RWPE2 (cell line): ENCODE measurements around the gene DSTN.

Experiments used
- ATAC-seq: fragments of 200-7000 bp; cut with Tn5 transposase; 3 replicates; pipeline ENCODE4 v1.9.1; 2021; ENCODE audit warnings: low read depth
- DNase-seq: peaks from one replicate; pipeline ENCODE4 v3.0.0-alpha.2; 2020; ENCODE audit warnings: low spot score
- H3K27ac ChIP-seq: fragments of 450-650 bp; 2 replicates; pipeline ENCODE4 v1.5.1; 2017; ENCODE audit warnings: mild to moderate bottlenecking; ENCODE audit not compliant: poor library complexity, severe bottlenecking
- H3K27me3 ChIP-seq: fragments of 250-450 bp; sonication (Bioruptor Pico); 2 replicates; pipeline ENCODE4 v1.5.1; 2021; ENCODE audit warnings: mild to moderate bottlenecking, moderate library complexity; ENCODE audit not compliant: insufficient read depth, poor library complexity, severe bottlenecking
- H3K36me3 ChIP-seq: fragments of 250-450 bp; sonication (Bioruptor Pico); 2 replicates; pipeline ENCODE4 v1.5.1; 2020; ENCODE audit warnings: low read depth, mild to moderate bottlenecking, moderate library complexity
- H3K4me1 ChIP-seq: fragments of 250-450 bp; sonication (Bioruptor Pico); 2 replicates; pipeline ENCODE4 v1.5.1; 2021; ENCODE audit warnings: mild to moderate bottlenecking, moderate library complexity; ENCODE audit not compliant: insufficient read depth, poor library complexity, severe bottlenecking
- H3K4me3 ChIP-seq: fragments of 250-450 bp; sonication (Bioruptor Pico); 2 replicates; pipeline ENCODE4 v1.5.1; 2021; ENCODE audit warnings: mild to moderate bottlenecking, moderate library complexity; ENCODE audit not compliant: severe bottlenecking
- H3K9me3 ChIP-seq: fragments of 250-450 bp; sonication (Bioruptor Pico); 2 replicates; pipeline ENCODE4 v1.5.1; 2021; ENCODE audit warnings: mild to moderate bottlenecking, moderate library complexity; ENCODE audit not compliant: severe bottlenecking
- CTCF ChIP-seq: fragments of 450-650 bp; IDR thresholded peaks from one replicate; pipeline ENCODE4 v1.5.1; 2017; ENCODE audit warnings: mild to moderate bottlenecking, moderate library complexity; ENCODE audit not compliant: poor library complexity, severe bottlenecking

The DSTN gene

DNA sequence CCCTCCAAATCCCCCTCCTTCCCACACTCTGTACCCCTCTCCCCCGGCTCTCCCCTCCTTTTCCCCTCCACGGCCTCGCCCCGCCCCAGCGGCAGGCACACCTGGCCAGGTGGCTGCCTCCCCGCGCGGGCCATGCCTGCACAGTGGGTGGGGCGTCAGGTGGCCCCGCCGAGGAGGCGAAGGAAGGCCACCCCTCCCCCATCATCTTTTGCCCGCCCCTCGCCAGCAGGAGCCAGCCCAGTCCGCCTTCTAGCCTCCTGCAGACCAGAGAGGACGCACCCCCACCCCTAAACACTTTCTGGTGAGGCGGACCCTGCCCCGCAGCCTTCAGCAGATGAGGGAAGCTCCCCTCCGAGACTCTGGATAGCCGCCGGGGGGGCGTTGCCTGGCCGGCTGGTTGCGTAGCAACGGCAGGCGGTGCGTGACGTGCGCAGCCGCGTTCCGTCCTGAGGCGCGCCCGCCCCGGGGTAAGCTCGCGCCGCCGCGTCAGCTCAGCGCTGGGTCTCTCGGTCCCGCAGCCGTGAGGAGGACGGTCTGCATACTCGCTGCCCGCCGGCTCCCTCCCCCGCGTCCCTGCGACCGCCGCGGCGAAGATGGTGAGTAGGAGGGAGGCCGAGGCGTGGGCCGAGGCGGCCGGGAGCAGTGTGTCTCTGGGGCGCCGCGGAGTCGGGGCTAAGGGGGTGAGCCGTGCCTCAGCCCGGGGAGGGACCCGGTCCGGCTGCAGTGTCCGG lies at the start of gene DSTN:
DSTN (plus strand) TSS at position 460 of the 731 bp plus-strand sequence; CDS start at position 594, 134 bp downstream.
- Histone ChIP-seq H3K4me1 (peaks cover 31% of the 10 kb centered on the region), H3K4me3 (peak within 1 kb of the TSS; percentile 89), H3K36me3 (peaks cover 27% of the 10 kb centered on the region), H3K27ac (peak within 1 kb of the TSS; percentile 94), H3K9me3 (no peaks in the 10 kb centered on the region), H3K27me3 (no peaks in the 10 kb centered on the region)
- ATAC-seq (peak; percentile 66), DNase-seq (peak; percentile 98)
- no peak for TF ChIP-seq CTCF

GRCh38 chr20:17520583-17520982 lies 49.3 kb upstream of the DSTN start:
- Histone ChIP-seq H3K4me1 (no peaks in the 10 kb centered on the region), H3K4me3 (no peak overlapping the region), H3K27me3 (no peaks in the 10 kb centered on the region), H3K36me3 (no peaks in the 10 kb centered on the region), H3K27ac (no peak overlapping the region), H3K9me3 (no peaks in the 10 kb centered on the region)
- ATAC-seq (no peak), DNase-seq (no peak)
- TF ChIP-seq CTCF: no peak

GRCh38 chr20:17522528-17522927 lies 47.3 kb upstream of the DSTN start:
- Histone ChIP-seq H3K27ac (no peak overlapping the region), H3K36me3 (no peaks in the 10 kb centered on the region), H3K27me3 (no peaks in the 10 kb centered on the region), H3K4me3 (no peak overlapping the region), H3K9me3 (no peaks in the 10 kb centered on the region), H3K4me1 (no peaks in the 10 kb centered on the region)
- DNase-seq (no peak), ATAC-seq (no peak)
- TF ChIP-seq CTCF: no peak

- DNase-seq (no peak), ATAC-seq (no peak; the same call in 2 of the 3 replicates)
- Histone ChIP-seq H3K27ac (no peak overlapping the region), H3K9me3 (no peaks in the 10 kb centered on the region), H3K4me1 (no peaks in the 10 kb centered on the region), H3K36me3 (no peaks in the 10 kb centered on the region), H3K4me3 (no peak overlapping the region), H3K27me3 (no peaks in the 10 kb centered on the region)
- no peak for TF ChIP-seq CTCF
Measured at GRCh38 chr20:17523326-17523725, 46.5 kb upstream of the DSTN start.

GRCh38 chr20:17524560-17524959 lies 45.3 kb upstream of the DSTN start:
- no peak for DNase-seq
- no peaks in the 10 kb centered on the region for H3K36me3 ChIP-seq
- no peak overlapping the region for H3K27ac ChIP-seq
- no peaks in the 10 kb centered on the region for H3K27me3 ChIP-seq
- TF ChIP-seq CTCF: no peak
- no peaks in the 10 kb centered on the region for H3K9me3 ChIP-seq
- H3K4me1 ChIP-seq: no peaks in the 10 kb centered on the region
- H3K4me3 ChIP-seq: no peak overlapping the region
- no peak for ATAC-seq
